Endothelial cell of umbilical vein (primary cell): ENCODE results near the gene CNPY3.
"Not testable (repeated sequence)": the region's sequence is repeated elsewhere in the genome, so short reads cannot be mapped to it uniquely, and the experiment has no call there.

Source experiments
- CTCF ChIP-seq, 2 donors: IDR thresholded peaks; 1 replicate in 1 of 2; 2 replicates in 1 of 2; pipeline ENCODE4 v1.5.1; 2011; ENCODE audit warnings: low read length in 2 of 2, mild to moderate bottlenecking in 2 of 2, moderate library complexity in 2 of 2, control low read depth in 1 of 2, inconsistent platforms in 1 of 2, low read depth in 1 of 2; ENCODE audit not compliant: insufficient read depth in 1 of 2; ENCODE audit errors: extremely low read depth in 1 of 2
- EZH2 ChIP-seq: IDR thresholded peaks from 2 replicates; pipeline ENCODE4 v1.6.1; 2012; ENCODE audit warnings: borderline replicate concordance, low read depth, mild to moderate bottlenecking, moderate library complexity, low read length, inconsistent platforms; ENCODE audit not compliant: severe bottlenecking
- FOS ChIP-seq: IDR thresholded peaks from 2 replicates; pipeline ENCODE4 v1.6.1; 2011; ENCODE audit warnings: mild to moderate bottlenecking, low read length, moderate library complexity, borderline replicate concordance; ENCODE audit not compliant: insufficient read depth
- JUN ChIP-seq: IDR thresholded peaks from 2 replicates; pipeline ENCODE4 v1.6.1; 2011; ENCODE audit warnings: borderline replicate concordance, low read depth; ENCODE audit not compliant: insufficient read length, insufficient read depth
- POLR2A ChIP-seq: IDR thresholded peaks from 2 replicates; pipeline ENCODE4 v1.6.1; 2012; ENCODE audit warnings: low read depth, mild to moderate bottlenecking, control low read depth, low read length
- POLR2AphosphoS5 ChIP-seq: IDR thresholded peaks from 2 replicates; pipeline ENCODE4 v1.6.1; 2012; ENCODE audit warnings: low read depth, mild to moderate bottlenecking, control low read depth, low read length, moderate library complexity; ENCODE audit not compliant: insufficient read depth
- TF ChIP-seq, protein P1 (sequence below): IDR thresholded peaks from 2 replicates; pipeline ENCODE4 v1.6.1; 2011; ENCODE audit not compliant: insufficient read depth, insufficient read length

- TF ChIP-seq CTCF (IDR thresholded peaks at IDR 0.05; ENCODE audit: extremely low read depth in 1 of 2, insufficient read depth in 1 of 2, low read depth in 1 of 2, low read length in 2 of 2); FOS; JUN; POLR2AphosphoS5; POLR2A; EZH2: not testable (repeated sequence)
- TF ChIP-seq, protein P1, sequence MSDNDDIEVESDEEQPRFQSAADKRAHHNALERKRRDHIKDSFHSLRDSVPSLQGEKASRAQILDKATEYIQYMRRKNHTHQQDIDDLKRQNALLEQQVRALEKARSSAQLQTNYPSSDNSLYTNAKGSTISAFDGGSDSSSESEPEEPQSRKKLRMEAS = not testable (repeated sequence)
Measured at GRCh38 chr6:42902429-42903263, 26.6 kb upstream of the CNPY3 start.
